DOHH2 (cell line): ENCODE measurements around the gene THG1L.
A peak's percentile ranks its signal among the peaks of the same experiment; 100 is the strongest.

Source experiments
- H3F3A ChIP-seq: fragments of 200-600 bp; sonication (generic), shearing (Covaris generic); 2 replicates; pipeline ENCODE4 v1.6.0; 2016; ENCODE audit warnings: antibody characterized with exemption, mild to moderate bottlenecking; ENCODE audit not compliant: control insufficient read depth, insufficient read depth
- H3K27ac ChIP-seq: fragments of 200-600 bp; sonication (generic); 2 replicates; pipeline ENCODE4 v1.5.1; 2014; ENCODE audit warnings: low read depth, mild to moderate bottlenecking, low read length, moderate library complexity
- H3K27me3 ChIP-seq: fragments of 200-600 bp; sonication (generic); 2 replicates; pipeline ENCODE4 v1.6.1; 2014; ENCODE audit warnings: mild to moderate bottlenecking, low read length, mixed read lengths; ENCODE audit not compliant: control insufficient read depth
- H3K36me3 ChIP-seq: fragments of 200-600 bp; sonication (generic); 2 replicates; pipeline ENCODE4 v1.6.1; 2014; ENCODE audit warnings: mild to moderate bottlenecking, low read length, moderate library complexity, mixed read lengths; ENCODE audit not compliant: control insufficient read depth
- H3K4me1 ChIP-seq: fragments of 200-600 bp; sonication (generic); 2 replicates; pipeline ENCODE4 v1.6.1; 2014; ENCODE audit warnings: mild to moderate bottlenecking, low read length, mixed read lengths; ENCODE audit not compliant: control insufficient read depth
- H3K4me2 ChIP-seq: fragments of 200-600 bp; sonication (generic); 2 replicates; pipeline ENCODE4 v1.6.0; 2014; ENCODE audit warnings: mild to moderate bottlenecking, low read length, moderate library complexity
- H3K4me3 ChIP-seq: fragments of 200-600 bp; sonication (generic); 2 replicates; pipeline ENCODE4 v1.5.1; 2014; ENCODE audit warnings: mild to moderate bottlenecking, low read length, mixed read lengths
- H3K79me2 ChIP-seq: fragments of 200-600 bp; sonication (generic); 2 replicates; pipeline ENCODE4 v1.6.1; 2014; ENCODE audit warnings: mild to moderate bottlenecking, low read length, mixed read lengths; ENCODE audit not compliant: control insufficient read depth
- H3K9me2 ChIP-seq: fragments of 200-600 bp; sonication (generic); replicated peaks from 2 replicates; pipeline ENCODE4 v1.6.1; 2014; ENCODE audit warnings: mild to moderate bottlenecking, low read length, mixed read lengths; ENCODE audit not compliant: control insufficient read depth
- H3K9me3 ChIP-seq: fragments of 200-600 bp; sonication (generic); 2 replicates; pipeline ENCODE4 v1.6.1; 2014; ENCODE audit warnings: antibody characterized with exemption, low read length, mixed read lengths; ENCODE audit not compliant: control insufficient read depth, insufficient read depth
- H4K20me1 ChIP-seq: fragments of 200-600 bp; sonication (generic); 2 replicates; pipeline ENCODE4 v1.6.0; 2014; ENCODE audit warnings: low read depth, mild to moderate bottlenecking, antibody characterized with exemption, low read length, moderate library complexity; ENCODE audit not compliant: control insufficient read depth, insufficient read depth
- CTCF ChIP-seq: fragments of 200-600 bp; sonication (generic); IDR thresholded peaks from one replicate; pipeline ENCODE4 v1.5.1; 2014; ENCODE audit warnings: antibody characterized with exemption, mild to moderate bottlenecking, low read depth, low read length; ENCODE audit not compliant: poor library complexity, severe bottlenecking
- EZH2phosphoT487 ChIP-seq: fragments of 200-600 bp; sonication (generic); IDR thresholded peaks from 2 replicates; pipeline ENCODE4 v1.6.1; 2017; ENCODE audit warnings: borderline replicate concordance, mild to moderate bottlenecking, antibody characterized with exemption, low read length, moderate library complexity, mixed read lengths

The THG1L gene

DNA sequence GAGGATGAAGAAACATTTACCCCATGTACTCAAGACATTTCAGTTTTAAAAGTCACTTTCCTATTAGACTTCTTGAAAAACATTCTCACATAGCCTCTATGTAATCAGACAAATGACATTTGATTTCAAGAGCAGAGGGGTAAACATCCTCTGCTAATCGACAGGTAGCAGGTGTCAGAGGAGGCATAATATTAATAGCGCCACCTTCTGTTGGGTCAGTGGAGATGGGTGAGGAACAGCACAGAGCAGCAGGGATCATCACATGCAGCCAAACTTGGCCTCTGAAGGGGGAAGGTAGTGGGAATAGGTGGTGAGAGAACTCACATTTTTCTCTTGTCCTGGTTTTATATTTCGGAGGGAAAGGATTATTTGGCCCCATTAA is 9.0 kb downstream of the THG1L start:
- H3K4me1 ChIP-seq = peaks cover 17% of the 10 kb centered on the region

GRCh38 chr5:157741131-157741530 is 9.9 kb downstream of the THG1L start:
- H3K79me2 ChIP-seq = peaks cover 20% of the 10 kb centered on the region
- no peak overlapping the region for H3K4me2 ChIP-seq
- no peaks in the 10 kb centered on the region for H3F3A ChIP-seq
- no peaks in the 10 kb centered on the region for H4K20me1 ChIP-seq
- H3K4me3 ChIP-seq = no peak overlapping the region
- TF ChIP-seq EZH2phosphoT487 (no peak), CTCF (no peak)
- no peaks in the 10 kb centered on the region for H3K9me2 ChIP-seq
- H3K36me3 ChIP-seq = peaks cover 49% of the 10 kb centered on the region
- H3K27me3 ChIP-seq = no peaks in the 10 kb centered on the region
- no peak overlapping the region for H3K27ac ChIP-seq
- H3K9me3 ChIP-seq = no peaks in the 10 kb centered on the region
- H3K4me1 ChIP-seq = peaks cover 19% of the 10 kb centered on the region

More for the DNA sequence above, 9.0 kb downstream of the THG1L start:
- Histone ChIP-seq H3K36me3 (peaks cover 51% of the 10 kb centered on the region), H3K4me3 (no peak overlapping the region), H3K4me2 (no peak overlapping the region), H3K9me2 (no peaks in the 10 kb centered on the region), H3K27me3 (no peaks in the 10 kb centered on the region), H3F3A (no peaks in the 10 kb centered on the region), H3K79me2 (peaks cover 13% of the 10 kb centered on the region), H3K9me3 (no peaks in the 10 kb centered on the region), H4K20me1 (no peaks in the 10 kb centered on the region), H3K27ac (no peak overlapping the region)
- peak; percentile 73 for TF ChIP-seq CTCF
- TF ChIP-seq EZH2phosphoT487 = no peak

DNA sequence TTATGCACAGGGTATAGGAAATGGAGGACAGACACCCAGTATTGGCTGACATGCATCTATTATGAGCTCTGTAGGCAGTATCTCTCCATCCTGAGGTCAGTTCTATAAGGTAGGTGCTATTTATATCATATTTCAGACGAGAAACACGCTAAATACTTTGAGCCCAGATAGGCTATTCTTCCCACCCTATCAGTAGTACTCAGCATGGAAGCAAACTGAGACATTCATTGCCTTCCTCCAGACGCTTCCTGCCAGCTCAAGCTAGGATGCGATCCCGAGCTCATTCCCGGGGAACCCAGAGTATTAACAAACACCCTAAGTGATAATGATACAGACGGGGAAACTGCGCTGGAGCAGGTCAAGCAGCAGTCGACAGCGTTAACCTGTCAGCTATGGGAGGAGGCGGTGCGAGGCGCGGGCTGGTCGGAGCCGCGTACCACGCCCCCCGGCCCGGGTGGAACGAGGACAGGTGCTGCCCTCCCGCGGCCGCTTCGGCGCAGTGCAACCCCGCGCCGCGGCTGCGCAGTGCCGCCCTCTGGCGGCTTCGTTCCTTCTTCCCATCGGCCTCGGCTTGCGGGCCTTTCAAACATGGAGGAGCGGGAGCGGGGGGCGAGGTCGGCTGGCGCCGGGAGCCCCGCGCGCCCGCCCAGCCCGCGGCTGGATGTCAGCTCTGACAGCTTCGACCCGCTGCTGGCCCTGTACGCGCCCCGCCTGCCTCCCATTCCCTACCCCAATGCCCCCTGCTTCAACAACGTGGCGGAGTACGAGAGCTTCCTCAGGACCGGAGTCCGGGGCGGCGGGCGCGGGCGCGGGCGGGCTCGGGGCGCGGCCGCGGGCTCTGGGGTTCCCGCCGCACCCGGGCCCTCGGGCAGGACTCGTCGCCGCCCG is 12.2 kb downstream of the THG1L start, which contains the start of gene LSM11:
Gene LSM11, plus strand, starts transcription at position 550 of the 888 bp plus-strand sequence. Its CDS starts 39 bp downstream, at position 589.
- peaks cover 23% of the 10 kb centered on the region for H3K4me1 ChIP-seq
- peak within 1 kb of the TSS; percentile 94 for H3K4me3 ChIP-seq
- H3K27ac ChIP-seq = no peak within 1 kb of the TSS
- H3K79me2 ChIP-seq = peaks cover 42% of the 10 kb centered on the region
- no peaks in the 10 kb centered on the region for H3K9me2 ChIP-seq
- no peaks in the 10 kb centered on the region for H3K9me3 ChIP-seq
- H4K20me1 ChIP-seq = no peaks in the 10 kb centered on the region
- H3F3A ChIP-seq = no peaks in the 10 kb centered on the region
- TF ChIP-seq EZH2phosphoT487 = no peak
- peak; percentile 98 for TF ChIP-seq CTCF
- no peaks in the 10 kb centered on the region for H3K27me3 ChIP-seq
- peaks cover 37% of the 10 kb centered on the region for H3K36me3 ChIP-seq
- peak within 1 kb of the TSS; percentile 85 for H3K4me2 ChIP-seq
